B cell (primary cell): Measurements from ENCODE around the gene UBASH3B.

Experiments
- CTCF ChIP-seq: fragments of 200-600 bp; IDR thresholded peaks from one replicate; pipeline ENCODE4 v1.8.0; 2022; ENCODE audit warnings: antibody characterized with exemption, mild to moderate bottlenecking
- EZH2 ChIP-seq: IDR thresholded peaks from 2 replicates; pipeline ENCODE4 v1.6.1; 2012; ENCODE audit warnings: borderline replicate concordance, low read depth, mild to moderate bottlenecking, moderate library complexity, low read length; ENCODE audit not compliant: insufficient read depth, poor library complexity, severe bottlenecking

- TF ChIP-seq CTCF (no peak), EZH2 (no peak)
Observed at GRCh38 chr11:122862091-122862490, 206.6 kb downstream of the UBASH3B start.
